Superior temporal gyrus (tissue), 1 donor: ENCODE data around the gene RAB31.

ENCODE experiments used
- DNase-seq: peaks from one replicate; pipeline ENCODE4 v3.0.0-alpha.2; 2016; ENCODE audit errors: extremely low spot score

RAB31 gene

GRCh38 chr18:9863282-9863681 lies 155.2 kb downstream of the RAB31 start:
- no peak for DNase-seq

DNA sequence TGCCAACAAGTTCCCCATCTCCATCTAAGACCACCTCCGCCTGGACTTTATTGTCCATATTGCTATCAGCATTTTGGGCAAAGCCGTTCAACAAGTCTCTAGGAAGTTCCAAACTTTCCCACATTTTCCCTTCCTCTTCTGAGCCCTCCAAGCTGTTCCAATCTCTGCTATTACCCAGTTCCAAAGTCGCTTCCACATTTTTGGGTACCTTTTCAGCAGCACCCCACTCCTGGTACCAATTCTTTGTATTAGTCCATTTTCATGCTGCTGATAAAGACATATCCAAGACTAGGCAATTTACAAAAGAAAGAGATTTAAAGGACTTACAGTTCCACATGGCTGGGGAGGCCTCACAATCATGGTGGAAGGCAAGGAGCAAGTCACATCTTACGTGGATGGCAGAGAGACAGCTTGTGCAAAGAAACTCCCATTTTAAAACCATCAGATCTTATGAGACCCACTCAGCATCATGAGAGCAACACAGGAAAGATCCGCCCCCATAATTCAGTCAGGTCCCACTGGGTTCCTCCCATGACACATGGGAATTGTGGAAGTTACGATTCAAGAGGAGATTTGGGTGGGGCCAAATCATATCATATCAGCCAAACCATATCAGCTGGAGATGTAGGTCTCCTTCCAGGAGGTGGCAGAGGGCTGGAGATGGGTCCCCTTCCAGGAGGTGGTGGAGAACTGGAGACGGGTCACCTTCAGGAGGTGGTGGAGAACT lies 157.8 kb downstream of the RAB31 start:
- no peak for DNase-seq

GRCh38 chr18:9866627-9867026 lies 158.5 kb downstream of the RAB31 start:
- no peak for DNase-seq

DNA sequence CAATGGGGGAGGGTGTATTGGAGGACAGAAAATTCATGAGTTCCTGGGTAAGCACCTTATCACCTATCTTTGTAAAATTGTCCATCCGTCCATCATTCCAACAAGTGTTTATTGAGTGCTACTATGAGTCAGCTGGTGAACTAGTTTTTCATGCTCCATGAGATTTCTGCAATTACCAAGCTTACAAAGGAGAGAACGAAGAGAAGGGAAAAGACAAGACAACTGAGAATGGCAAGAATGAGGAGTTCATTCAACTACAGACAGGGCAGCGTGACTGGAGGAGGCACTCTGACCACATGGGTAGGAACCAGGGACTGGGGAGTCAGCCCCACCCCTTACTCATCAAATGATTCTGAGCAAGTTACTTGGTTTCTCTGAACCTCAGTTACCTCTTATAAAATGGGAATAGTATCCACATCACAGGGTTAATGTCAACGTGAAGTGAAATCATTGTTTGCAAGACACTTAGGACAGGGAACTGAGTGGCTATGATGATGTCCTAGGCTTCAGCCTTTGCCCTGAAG lies 159.0 kb downstream of the RAB31 start:
- no peak for DNase-seq

GRCh38 chr18:9868857-9869714 lies 161.0 kb downstream of the RAB31 start:
- no peak for DNase-seq

- DNase-seq = no peak
Observed at GRCh38 chr18:9869715-9870430, 161.8 kb downstream of the RAB31 start.

DNA sequence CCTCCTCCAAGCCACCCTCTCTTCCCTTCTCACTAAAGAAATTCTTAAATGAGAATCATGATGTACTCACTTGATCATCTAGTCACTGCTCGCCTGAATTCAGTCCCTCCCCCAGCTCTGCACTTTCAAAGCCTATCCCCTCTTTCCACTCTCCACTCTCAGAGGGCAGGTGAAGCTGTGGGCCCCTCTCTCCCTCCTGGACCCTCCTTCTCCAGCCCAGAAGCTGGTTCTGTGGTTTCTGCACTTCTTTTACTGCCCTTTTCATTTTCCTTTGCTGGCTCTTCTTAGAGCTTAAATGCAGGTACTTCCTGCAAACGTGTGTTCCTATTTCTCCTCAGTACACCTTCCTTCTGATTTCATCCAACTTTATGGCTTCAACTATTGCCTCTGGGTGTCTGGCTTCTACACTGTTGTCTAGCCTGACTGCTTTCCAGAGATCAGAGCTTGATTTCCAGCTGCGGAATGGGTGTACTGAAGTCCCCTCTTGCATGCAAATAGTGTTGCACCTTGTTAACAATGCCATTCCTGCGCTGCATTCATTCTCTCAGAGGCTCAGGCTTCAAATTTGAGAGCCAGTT lies 162.4 kb downstream of the RAB31 start:
- no peak for DNase-seq

DNA sequence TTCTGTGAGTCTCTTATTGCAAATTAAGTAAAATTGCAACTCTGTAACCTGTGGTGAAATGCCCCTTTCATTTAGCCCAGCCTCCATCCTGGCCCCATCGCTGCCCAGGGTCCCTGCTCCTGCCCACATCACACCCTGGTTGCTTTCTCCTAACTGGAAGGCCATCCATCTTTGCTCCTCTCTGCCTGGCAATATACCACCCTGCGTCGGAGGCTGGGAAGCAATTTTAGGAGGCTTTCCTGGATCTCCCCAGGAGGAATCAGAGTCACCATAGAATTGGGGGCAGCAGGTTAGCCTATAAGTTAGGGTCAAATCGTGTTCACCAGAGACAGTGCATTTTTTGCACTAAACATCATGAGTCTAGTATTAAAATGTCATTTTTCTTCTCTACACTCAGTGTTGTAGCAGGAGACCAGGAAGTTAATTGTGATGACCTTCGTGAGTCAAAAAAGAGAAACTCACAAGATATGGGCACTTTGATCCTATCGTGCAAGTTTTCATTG lies 163.2 kb downstream of the RAB31 start:
- DNase-seq = no peak

- DNase-seq = no peak
Observed at GRCh38 chr18:9872823-9873222, 164.7 kb downstream of the RAB31 start.

DNA sequence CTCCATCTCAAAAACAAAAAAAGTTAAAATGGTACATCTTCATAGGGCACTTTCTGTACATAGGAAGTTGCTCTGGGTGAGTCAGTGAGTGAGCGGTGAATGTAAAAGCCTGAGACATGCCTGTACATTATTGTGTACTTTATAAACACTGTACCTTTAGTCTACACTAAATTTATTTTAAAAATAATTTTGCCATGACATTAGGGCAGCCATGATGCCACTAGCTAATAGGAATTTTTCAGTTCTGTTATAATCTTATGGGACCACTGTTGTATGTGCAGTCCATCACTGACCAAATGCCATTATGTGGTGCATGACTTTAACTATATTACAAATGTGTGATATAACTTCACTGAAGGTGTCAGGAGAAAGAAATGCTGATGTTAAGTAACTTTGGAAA lies 166.6 kb downstream of the RAB31 start:
- no peak for DNase-seq

DNA sequence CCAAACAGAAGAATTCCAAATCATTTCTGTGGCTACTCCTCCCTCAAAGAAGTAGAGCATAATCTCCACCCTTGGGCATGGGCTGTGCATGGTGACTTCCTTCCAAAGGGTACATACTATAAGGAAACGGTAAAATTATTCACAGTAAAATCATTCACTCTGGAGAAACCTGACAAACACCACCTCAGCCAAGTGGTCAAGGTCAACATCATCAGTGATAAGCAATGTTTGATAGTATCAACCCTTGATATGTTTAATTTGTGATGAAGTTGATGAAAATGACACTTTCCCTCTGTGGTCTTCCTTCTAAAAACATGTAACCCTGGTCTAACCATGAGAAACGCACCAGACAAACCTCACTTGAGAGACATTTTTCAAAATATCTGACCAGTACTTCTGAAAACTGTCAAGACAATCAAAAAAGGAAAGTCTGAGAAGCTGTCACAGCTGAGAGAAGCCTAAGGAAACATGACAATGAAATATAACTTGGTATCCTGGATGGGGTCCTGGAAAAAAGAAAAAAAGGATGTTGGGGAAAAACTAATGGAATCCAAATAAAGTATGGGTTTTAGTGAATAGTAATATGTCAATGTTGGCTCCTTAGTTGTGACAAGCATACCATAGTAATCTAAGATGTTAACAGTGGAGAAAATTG lies 168.2 kb downstream of the RAB31 start:
- DNase-seq = no peak

GRCh38 chr18:9876867-9877654 lies 169.0 kb downstream of the RAB31 start:
- DNase-seq = no peak

- no peak for DNase-seq
Observed at GRCh38 chr18:9877655-9878014, 169.5 kb downstream of the RAB31 start.

DNA sequence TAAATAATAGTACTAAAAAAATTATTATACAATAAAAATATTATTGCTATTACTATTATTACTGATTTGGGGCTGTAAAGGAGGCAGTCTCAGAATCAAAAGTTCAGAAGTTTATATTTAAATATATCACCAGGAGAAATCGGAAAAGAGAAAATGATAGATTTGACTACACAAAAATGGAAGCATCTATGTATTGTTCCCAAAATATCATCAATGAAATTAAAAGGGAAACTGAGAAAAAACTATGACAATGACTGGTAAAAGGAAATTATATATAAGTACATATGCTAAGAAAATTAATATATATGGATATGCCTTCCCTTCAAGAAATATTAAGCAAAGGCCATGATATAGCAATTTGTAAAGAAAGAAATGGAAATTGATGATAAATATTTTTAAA lies 170.0 kb downstream of the RAB31 start:
- no peak for DNase-seq

GRCh38 chr18:9878783-9879242 lies 170.7 kb downstream of the RAB31 start:
- DNase-seq = no peak

DNA sequence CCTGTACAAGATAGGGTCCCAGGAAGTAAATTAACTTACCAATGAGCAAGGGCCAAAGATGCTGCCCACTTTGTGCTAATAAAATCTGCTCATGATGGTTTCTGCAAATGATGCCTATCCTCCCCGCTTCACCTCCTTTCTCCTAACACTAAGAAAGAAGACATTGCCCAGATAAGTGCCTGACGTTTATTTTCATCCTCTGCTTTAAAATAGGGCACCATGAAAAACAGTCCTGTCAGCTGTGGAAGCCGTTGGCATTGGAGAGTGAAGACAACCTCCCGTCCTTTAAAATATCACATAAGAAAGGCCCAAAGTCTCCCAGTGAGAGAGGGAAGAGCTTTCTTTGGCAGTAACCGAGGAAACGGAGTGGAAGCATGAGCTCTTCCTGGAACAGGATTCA lies 176.0 kb downstream of the RAB31 start:
- no peak for DNase-seq

- no peak for DNase-seq
Observed at GRCh38 chr18:9884532-9885140, 176.5 kb downstream of the RAB31 start.

DNA sequence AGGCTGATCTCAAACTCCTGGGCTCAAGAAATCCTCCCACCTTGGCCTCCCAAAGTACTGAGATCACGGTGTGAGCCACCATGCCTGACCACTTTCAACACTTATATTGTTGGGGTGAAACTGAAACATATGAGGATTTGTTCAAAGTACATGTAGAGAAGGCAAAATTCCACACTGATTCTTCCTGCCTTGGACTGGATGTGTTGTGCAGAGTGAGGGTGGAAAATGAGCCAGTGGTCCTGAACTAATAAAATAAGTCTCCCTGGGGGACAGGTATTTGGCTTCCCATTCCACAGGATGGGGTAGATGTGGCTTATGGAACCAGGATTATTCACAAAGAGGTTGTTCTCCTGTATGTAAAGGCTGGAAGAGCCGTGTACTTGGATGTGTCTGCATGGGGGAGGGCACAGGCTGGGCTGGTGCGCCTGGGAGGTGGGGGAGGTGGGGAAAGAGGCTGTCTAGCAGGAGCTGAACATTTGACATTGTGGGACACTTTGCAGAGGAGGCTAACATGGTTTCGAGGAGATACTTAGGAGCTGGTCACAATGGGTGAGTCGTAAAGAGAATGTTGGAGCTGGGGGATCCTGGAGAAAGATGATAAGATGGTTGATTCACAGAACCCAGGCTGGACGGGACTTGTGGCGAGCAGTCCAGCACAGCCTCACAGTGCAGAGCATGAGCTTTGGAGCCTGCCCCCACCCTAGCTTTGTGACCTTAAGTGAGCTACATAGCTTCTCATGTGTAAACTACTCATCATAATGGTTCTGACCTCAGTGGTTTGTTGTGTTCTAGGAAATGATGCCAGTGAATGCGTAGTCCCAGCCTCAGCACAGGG lies 177.3 kb downstream of the RAB31 start, which contains the start of gene TXNDC2:
Gene TXNDC2 (plus strand): TSS at position 804 of the 835 bp plus-strand sequence. CDS start 708 bp downstream, outside the sequence.
- no peak for DNase-seq

GRCh38 chr18:9886005-9886348 lies 177.9 kb downstream of the RAB31 start:
- no peak for DNase-seq
